ENCODE measurements around the gene KDM4B. TPM values are rescaled to one million over a fixed set of nuclear protein-coding genes. Genes with fewer than 3 reads are reported as not detected.

KDM4B gene
- total and polyA plus RNA-seq, 10 of the 15 experiments (the other 5 are each of a cell fraction or from before 2014, with no cell fraction given): 0.47 to 49.6 (median 16.2) TPM

DNA sequence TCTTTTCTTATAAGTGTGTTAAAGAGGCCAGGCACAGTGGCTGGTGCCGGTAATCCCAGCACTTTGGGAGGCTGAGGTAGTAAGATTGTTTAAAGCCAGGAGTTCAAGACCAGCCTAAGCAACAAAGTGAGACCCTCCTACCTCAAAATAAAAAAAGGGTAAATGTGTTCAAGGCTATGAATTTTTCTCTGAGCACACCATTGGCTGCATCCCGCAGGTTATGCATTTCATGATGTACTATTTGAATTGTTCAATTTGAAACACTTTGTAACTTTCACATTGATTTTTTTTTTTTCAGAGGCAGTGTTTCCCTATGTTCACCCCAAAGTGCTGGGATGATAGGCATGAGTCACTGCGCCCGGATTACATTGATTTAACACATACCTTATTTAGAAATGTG lies 233.6 kb downstream of the KDM4B start:
- Histone ChIP-seq H3K4me3 (no peak overlapping the region), H3K27me3 (replicated peaks in 1 of 2; ENCODE audit: control insufficient read depth in 2 of 2, insufficient read depth in 2 of 2, low read length in 1 of 2) (no peaks in the 10 kb centered on the region), H3K27ac (ENCODE audit: control insufficient read depth, insufficient read depth) (no peak overlapping the region), H4K20me1 (ENCODE audit: control insufficient read depth, insufficient read depth) (no peaks in the 10 kb centered on the region), H3K9me3 (replicated peaks; ENCODE audit: control insufficient read depth, insufficient read depth, low read length) (no peaks in the 10 kb centered on the region; the same call in 2 of the 3 replicates), H3K4me1 (ENCODE audit: control insufficient read depth, insufficient read depth, low read length) (no peaks in the 10 kb centered on the region), H3K36me3 (ENCODE audit: control insufficient read depth in 2 of 2, insufficient read depth in 2 of 2, low read length in 1 of 2) (no peaks in the 10 kb centered on the region), H3K9ac (ENCODE audit: control insufficient read depth, insufficient read depth, low read length) (no peak overlapping the region), H2AFZ (ENCODE audit: control insufficient read depth, low read depth, low read length) (no peak overlapping the region), H3K79me2 (ENCODE audit: control insufficient read depth, insufficient read depth, low read length) (no peaks in the 10 kb centered on the region), H3K4me2 (ENCODE audit: control insufficient read depth, insufficient read depth) (no peak overlapping the region)
- CTCF ChIA-PET: no interaction called here
- POLR2A ChIA-PET: no interaction called here
- in situ Hi-C loops (cut with MboI): no loop called here
- intact Hi-C loops (cut with micrococcal nuclease; ENCODE audit: unreplicated experiment): no loop called here
- SMC1A ChIA-PET (ENCODE audit: uncharacterized antibody, unreplicated experiment): no interaction called here
- no peak for ATAC-seq
- no TSS peak for BruUV-seq (replicated peaks)
- no peak for FAIRE-seq
- TF ChIP-seq HCFC1 (IDR thresholded peaks at IDR 0.05; ENCODE audit: low read length) (no peak), ASH2L (IDR thresholded peaks at IDR 0.05; ENCODE audit: borderline replicate concordance, low read depth) (no peak), ZBED1 (IDR thresholded peaks at IDR 0.05; ENCODE audit: borderline replicate concordance) (no peak), ESRRA (IDR thresholded peaks at IDR 0.05; ENCODE audit: low read length) (no peak), RAD51 (IDR thresholded peaks at IDR 0.05) (no peak), ZNF207 (IDR thresholded peaks at IDR 0.05; ENCODE audit: borderline replicate concordance) (no peak), CBX5 (IDR thresholded peaks at IDR 0.05; ENCODE audit: low read depth) (no peak), MXI1 (IDR thresholded peaks at IDR 0.05; ENCODE audit: low read depth, low read length) (no peak), TCF12 (IDR thresholded peaks at IDR 0.05; ENCODE audit: low read depth, low read length) (no peak), NFYA (IDR thresholded peaks at IDR 0.05; ENCODE audit: borderline replicate concordance, low read depth, low read length) (no peak), MEF2B (IDR thresholded peaks at IDR 0.05; ENCODE audit: partially characterized antibody, poor library complexity, severe bottlenecking) (no peak), DPF2 (IDR thresholded peaks at IDR 0.05) (no peak), EP300 (IDR thresholded peaks at IDR 0.05; ENCODE audit: borderline replicate concordance in 1 of 2, control insufficient read depth in 1 of 2, low read depth in 2 of 2, low read length in 2 of 2) (no peak), ATF7 (IDR thresholded peaks at IDR 0.05; ENCODE audit: low read depth) (no peak), PAX8 (IDR thresholded peaks at IDR 0.05) (no peak), NFXL1 (IDR thresholded peaks at IDR 0.05; ENCODE audit: borderline replicate concordance) (no peak), ZNF217 (IDR thresholded peaks at IDR 0.05) (no peak)
- TF ChIP-seq, protein P1, sequence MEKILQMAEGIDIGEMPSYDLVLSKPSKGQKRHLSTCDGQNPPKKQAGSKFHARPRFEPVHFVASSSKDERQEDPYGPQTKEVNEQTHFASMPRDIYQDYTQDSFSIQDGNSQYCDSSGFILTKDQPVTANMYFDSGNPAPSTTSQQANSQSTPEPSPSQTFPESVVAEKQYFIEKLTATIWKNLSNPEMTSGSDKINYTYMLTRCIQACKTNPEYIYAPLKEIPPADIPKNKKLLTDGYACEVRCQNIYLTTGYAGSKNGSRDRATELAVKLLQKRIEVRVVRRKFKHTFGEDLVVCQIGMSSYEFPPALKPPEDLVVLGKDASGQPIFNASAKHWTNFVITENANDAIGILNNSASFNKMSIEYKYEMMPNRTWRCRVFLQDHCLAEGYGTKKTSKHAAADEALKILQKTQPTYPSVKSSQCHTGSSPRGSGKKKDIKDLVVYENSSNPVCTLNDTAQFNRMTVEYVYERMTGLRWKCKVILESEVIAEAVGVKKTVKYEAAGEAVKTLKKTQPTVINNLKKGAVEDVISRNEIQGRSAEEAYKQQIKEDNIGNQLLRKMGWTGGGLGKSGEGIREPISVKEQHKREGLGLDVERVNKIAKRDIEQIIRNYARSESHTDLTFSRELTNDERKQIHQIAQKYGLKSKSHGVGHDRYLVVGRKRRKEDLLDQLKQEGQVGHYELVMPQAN (conservative IDR thresholded peaks at IDR 0.05): no peak
- TF ChIP-seq, protein P2, sequence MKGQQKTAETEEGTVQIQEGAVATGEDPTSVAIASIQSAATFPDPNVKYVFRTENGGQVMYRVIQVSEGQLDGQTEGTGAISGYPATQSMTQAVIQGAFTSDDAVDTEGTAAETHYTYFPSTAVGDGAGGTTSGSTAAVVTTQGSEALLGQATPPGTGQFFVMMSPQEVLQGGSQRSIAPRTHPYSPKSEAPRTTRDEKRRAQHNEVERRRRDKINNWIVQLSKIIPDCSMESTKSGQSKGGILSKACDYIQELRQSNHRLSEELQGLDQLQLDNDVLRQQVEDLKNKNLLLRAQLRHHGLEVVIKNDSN (IDR thresholded peaks at IDR 0.05; ENCODE audit: borderline replicate concordance, extremely low read length, insufficient read depth, low read depth, low read length): no peak
- TF ChIP-seq, protein P3, sequence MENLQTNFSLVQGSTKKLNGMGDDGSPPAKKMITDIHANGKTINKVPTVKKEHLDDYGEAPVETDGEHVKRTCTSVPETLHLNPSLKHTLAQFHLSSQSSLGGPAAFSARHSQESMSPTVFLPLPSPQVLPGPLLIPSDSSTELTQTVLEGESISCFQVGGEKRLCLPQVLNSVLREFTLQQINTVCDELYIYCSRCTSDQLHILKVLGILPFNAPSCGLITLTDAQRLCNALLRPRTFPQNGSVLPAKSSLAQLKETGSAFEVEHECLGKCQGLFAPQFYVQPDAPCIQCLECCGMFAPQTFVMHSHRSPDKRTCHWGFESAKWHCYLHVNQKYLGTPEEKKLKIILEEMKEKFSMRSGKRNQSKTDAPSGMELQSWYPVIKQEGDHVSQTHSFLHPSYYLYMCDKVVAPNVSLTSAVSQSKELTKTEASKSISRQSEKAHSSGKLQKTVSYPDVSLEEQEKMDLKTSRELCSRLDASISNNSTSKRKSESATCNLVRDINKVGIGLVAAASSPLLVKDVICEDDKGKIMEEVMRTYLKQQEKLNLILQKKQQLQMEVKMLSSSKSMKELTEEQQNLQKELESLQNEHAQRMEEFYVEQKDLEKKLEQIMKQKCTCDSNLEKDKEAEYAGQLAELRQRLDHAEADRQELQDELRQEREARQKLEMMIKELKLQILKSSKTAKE (IDR thresholded peaks at IDR 0.05; ENCODE audit: low read depth, poor library complexity, severe bottlenecking): no peak
- RAD21 ChIA-PET (ENCODE audit: unreplicated experiment): no interaction called here
- DNase-seq (ENCODE audit: low read depth, low spot score): no peak
- WGBS (ENCODE audit: insufficient coverage, insufficient replicate concordance, low lambda C conversion rate, missing lambda C conversion rate): 62% methylated on average over 4 of the region's 4 CpGs

Data from GM12878 (cell line).